Psoas muscle (tissue), 8 donors: ENCODE data around the gene KIDINS220. TPM values are rescaled to one million over a fixed set of nuclear protein-coding genes. Genes with fewer than 3 reads are reported as not detected.
A peak's percentile ranks its signal among the peaks of the same experiment; 100 is the strongest.

Experiments used
- ATAC-seq, 4 donors: fragments of 200-7000 bp; cut with Tn5 transposase; one replicate each; pipeline ENCODE4 v1.9.1; 2020; ENCODE audit warnings: moderate library complexity in 3 of 4, mild to moderate bottlenecking in 2 of 4
- DNase-seq, 2 donors: peaks; one replicate each; pipeline ENCODE4 v3.0.0-alpha.2; 2020
- H3K27ac ChIP-seq: fragments of 200-600 bp; one replicate; pipeline ENCODE4 v1.8.0; 2022
- H3K27me3 ChIP-seq, 3 donors: fragments of 200-600 bp in 1 of 3; one replicate each; pipeline versions ENCODE4 v1.6.1 to v1.8.0; 2013 to 2022; ENCODE audit warnings: low read length in 2 of 3, mild to moderate bottlenecking in 2 of 3, moderate library complexity in 1 of 3; ENCODE audit not compliant: insufficient read depth in 3 of 3
- H3K36me3 ChIP-seq, 2 donors: fragments of 200-600 bp in 1 of 2; one replicate each; pipeline versions ENCODE4 v1.6.1 to v1.8.0; 2013 to 2022; ENCODE audit warnings: low read depth in 1 of 2, mild to moderate bottlenecking in 1 of 2, moderate library complexity in 1 of 2; ENCODE audit not compliant: insufficient read depth in 1 of 2
- H3K4me1 ChIP-seq: fragments of 200-600 bp; one replicate; pipeline ENCODE4 v1.8.0; 2022
- H3K4me3 ChIP-seq: fragments of 200-600 bp; one replicate; pipeline ENCODE4 v1.8.0; 2022; ENCODE audit warnings: mild to moderate bottlenecking
- H3K9me3 ChIP-seq: fragments of 200-600 bp; one replicate; pipeline ENCODE4 v1.8.0; 2022
- CTCF ChIP-seq: fragments of 200-600 bp; IDR thresholded peaks from one replicate; pipeline ENCODE4 v1.8.0; 2022; ENCODE audit warnings: antibody characterized with exemption
- WGBS, 3 donors: extraction: QIAGEN DNeasy Blood & Tissue Kit; methylation state at CpG; one replicate each; pipeline versions ENCODE4 v1.1.6 to v1.1.7; 2013; 5-methylcytosine and 5-hydroxymethylcytosine counted together
- intact Hi-C, 2 donors: fragments of 100-400 bp; cut with DNase I; formaldehyde crosslinking; loops; one replicate each; pipeline versions ENCODE4 v1.11.0 to v1.14.2; 2022
- polyA plus RNA-seq, 3 donors: library from polyadenylated mRNA; stranded (reverse); fragments of 200-250 nt; gene quantifications; one replicate each; pipeline ENCODE4 v1.2.3, GENCODE V29; 2013
- total RNA-seq, 4 donors: library from RNA; stranded (reverse); fragmentation: NEBNext Ultra II Directional in 2 of 4; extraction: Animal tissue kit (Norgen Biotek cat#: 25700) in 2 of 4; gene quantifications; one replicate each; pipeline versions ENCODE4 v1.2.1 to v1.2.4, GENCODE V29; 2021 to 2023
- donor health status: healthy with polysubstance abuse.
- donor health status: DM: no; HTN: no; CAD: no; lungs with moderate emphysema.
- donor health status: Bipolar disorder and iron deficiency.
- donor health status: healthy.
- donor health status: DM: yes; HTN: yes; CAD: no.
- donor health status: DM: no; HTN: no; CAD: no.
- donor health status: DM: no; HTN: no; CAD: no.
- donor health status: DM: yes; HTN: yes; CAD: no.

Gene KIDINS220
- total and polyA plus RNA-seq, 7 donors = 7.5 to 52.0 (median 40.4) TPM

- intact Hi-C loops = loop anchor here (5.0 to 10.0 kb wide), 3 partner anchors 262 to 462 kb away; no protein-coding TSS in a partner anchor
- Histone ChIP-seq H3K4me1 (no peaks in the 10 kb centered on the region), H3K9me3 (no peaks in the 10 kb centered on the region), H3K36me3 (no peaks in the 10 kb centered on the region), H3K27me3 (no peaks in the 10 kb centered on the region), H3K27ac (no peak overlapping the region), H3K4me3 (no peak overlapping the region)
- ATAC-seq (peak in 2 of 4 donors; percentile 41 to 60), DNase-seq (no peak)
- WGBS, 3 donors = 53 to 54% (median 54%) methylated on average over 11 of the region's 11 CpGs
- TF ChIP-seq CTCF = peak; percentile 65
Measured at GRCh38 chr2:8872821-8873432, 35.5 kb upstream of the KIDINS220 start.

- TF ChIP-seq CTCF = no peak
- Histone ChIP-seq H3K9me3 (no peaks in the 10 kb centered on the region), H3K27me3 (no peaks in the 10 kb centered on the region), H3K27ac (no peak overlapping the region), H3K4me3 (no peak overlapping the region), H3K4me1 (no peaks in the 10 kb centered on the region), H3K36me3 (no peaks in the 10 kb centered on the region)
- DNase-seq (no peak), ATAC-seq (peak in 2 of 4 donors; percentile 45 to 47)
- WGBS, 3 donors = 38 to 52% (median 52%) methylated on average over 2 of the region's 2 CpGs
- intact Hi-C loops = loop anchor here (5.0 to 10.0 kb wide), 3 partner anchors 264 to 464 kb away; no protein-coding TSS in a partner anchor
Measured at GRCh38 chr2:8870441-8870840, 33.0 kb upstream of the KIDINS220 start.

GRCh38 chr2:8867363-8867762 lies 29.9 kb upstream of the KIDINS220 start:
- ATAC-seq (no peak), DNase-seq (no peak)
- no peak overlapping the region for H3K27ac ChIP-seq
- no peak overlapping the region for H3K4me3 ChIP-seq
- intact Hi-C loops = no loop called here
- TF ChIP-seq CTCF = no peak
- H3K4me1 ChIP-seq = no peaks in the 10 kb centered on the region
- H3K36me3 ChIP-seq = no peaks in the 10 kb centered on the region
- 85 to 94% (median 92%) methylated on average over 3 of the region's 3 CpGs for WGBS, 3 donors
- no peaks in the 10 kb centered on the region for H3K27me3 ChIP-seq
- no peaks in the 10 kb centered on the region for H3K9me3 ChIP-seq

GRCh38 chr2:8863331-8863953 lies 26.0 kb upstream of the KIDINS220 start:
- no peaks in the 10 kb centered on the region for H3K36me3 ChIP-seq
- no peak for TF ChIP-seq CTCF
- H3K4me1 ChIP-seq = no peaks in the 10 kb centered on the region
- H3K9me3 ChIP-seq = no peaks in the 10 kb centered on the region
- WGBS, 3 donors = 85 to 93% (median 88%) methylated on average over 10 of the region's 10 CpGs
- ATAC-seq (no peak), DNase-seq (no peak)
- H3K27me3 ChIP-seq = no peaks in the 10 kb centered on the region
- no peak overlapping the region for H3K27ac ChIP-seq
- intact Hi-C loops = no loop called here
- no peak overlapping the region for H3K4me3 ChIP-seq
